ENCODE measurements around the gene GGN. TPM values are rescaled to one million over a fixed set of nuclear protein-coding genes. Genes with fewer than 3 reads are reported as not detected.

The GGN gene
- total and polyA plus RNA-seq, 2 of the 13 experiments (the other 11 are each of a cell fraction or from before 2014, with no cell fraction given), result not detected

DNA sequence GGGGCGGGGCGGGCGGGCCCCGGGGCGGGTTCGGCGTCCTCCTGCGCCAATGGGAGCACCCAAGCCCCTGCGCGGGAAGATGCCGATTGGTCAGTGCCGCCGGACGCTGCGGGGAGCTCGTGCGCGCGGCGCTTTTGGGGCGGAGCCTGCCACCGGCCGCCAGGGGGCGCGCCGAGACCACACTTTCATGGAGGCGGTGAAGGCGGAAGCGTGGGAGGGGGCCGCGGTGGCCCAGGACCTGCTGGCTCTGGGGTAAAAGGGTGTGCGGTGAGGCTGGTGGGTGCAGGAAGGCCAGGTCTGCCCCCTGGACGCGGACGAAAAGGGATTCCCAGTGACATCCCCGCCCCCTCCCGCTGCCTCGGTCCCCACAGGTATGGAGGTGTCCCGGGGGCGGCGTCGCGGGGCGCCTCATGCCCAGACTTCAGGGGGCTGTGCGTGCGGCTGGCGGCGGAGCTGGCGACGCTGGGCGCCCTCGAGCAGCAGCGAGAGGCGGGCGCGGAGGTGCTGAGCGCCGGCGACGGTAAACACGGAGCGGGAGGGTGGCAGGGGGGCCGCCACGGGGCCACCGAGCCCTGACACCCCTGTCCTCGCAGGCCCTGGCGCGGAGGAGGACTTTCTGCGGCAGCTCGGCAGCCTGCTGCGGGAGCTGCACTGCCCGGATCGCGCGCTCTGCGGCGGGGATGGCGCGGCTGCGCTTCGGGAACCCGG, 15.3 kb upstream of the GGN start, which contains the start of gene FAM98C (continued):
- TF ChIP-seq GFI1 (CRISPR knock-in tag; IDR thresholded peaks at IDR 0.05; ENCODE audit: borderline replicate concordance), result peak; percentile 64; the same call in 1 of the 2 replicates
- no peak for TF ChIP-seq MAFG (CRISPR knock-in tag; IDR thresholded peaks at IDR 0.05)
- 0 out of 2 replicates have a peak, but pooled peaks have one; percentile 29 for TF ChIP-seq ZNF510 (CRISPR knock-in tag; IDR thresholded peaks at IDR 0.05; ENCODE audit: low read depth)
- peak; percentile 85 for TF ChIP-seq ZNF724P (CRISPR knock-in tag; IDR thresholded peaks at IDR 0.05; ENCODE audit: borderline replicate concordance)
- TF ChIP-seq TBX2 (CRISPR knock-in tag; IDR thresholded peaks at IDR 0.05; ENCODE audit: borderline replicate concordance), result peak; percentile 93
- no peak for TF ChIP-seq RORA (CRISPR knock-in tag; IDR thresholded peaks at IDR 0.05)
- TF ChIP-seq ZNF274 (CRISPR knock-in tag; IDR thresholded peaks at IDR 0.05), result peak; percentile 29; the same call in 1 of the 2 replicates
- peak; percentile 64; the same call in 1 of the 2 replicates for TF ChIP-seq POLR2G (IDR thresholded peaks at IDR 0.05; ENCODE audit: low read depth, low read length)
- TF ChIP-seq CC2D1A (CRISPR knock-in tag; IDR thresholded peaks at IDR 0.05), result no peak
- TF ChIP-seq HOXA3 (CRISPR knock-in tag; IDR thresholded peaks at IDR 0.05), result peak; percentile 84
- no peak for TF ChIP-seq ZNF24 (IDR thresholded peaks at IDR 0.05)
- no peak for TF ChIP-seq CEBPB (IDR thresholded peaks at IDR 0.05; ENCODE audit: borderline replicate concordance, low read depth, low read length)
- peak; percentile 39 for TF ChIP-seq U2AF1 (optimal IDR thresholded peaks at IDR 0.05; ENCODE audit: low read depth, low read length)
- TF ChIP-seq HNRNPK (IDR thresholded peaks at IDR 0.05; ENCODE audit: low read depth, low read length, poor library complexity, severe bottlenecking), result peak; percentile 58
- TF ChIP-seq U2AF2 (IDR thresholded peaks at IDR 0.05; ENCODE audit: low read depth, low read length), result no peak
- TF ChIP-seq ZNF136 (CRISPR knock-in tag; IDR thresholded peaks at IDR 0.05; ENCODE audit: low read depth), result 0 out of 2 replicates have a peak, but pooled peaks have one; percentile 62
- TF ChIP-seq, protein P1, sequence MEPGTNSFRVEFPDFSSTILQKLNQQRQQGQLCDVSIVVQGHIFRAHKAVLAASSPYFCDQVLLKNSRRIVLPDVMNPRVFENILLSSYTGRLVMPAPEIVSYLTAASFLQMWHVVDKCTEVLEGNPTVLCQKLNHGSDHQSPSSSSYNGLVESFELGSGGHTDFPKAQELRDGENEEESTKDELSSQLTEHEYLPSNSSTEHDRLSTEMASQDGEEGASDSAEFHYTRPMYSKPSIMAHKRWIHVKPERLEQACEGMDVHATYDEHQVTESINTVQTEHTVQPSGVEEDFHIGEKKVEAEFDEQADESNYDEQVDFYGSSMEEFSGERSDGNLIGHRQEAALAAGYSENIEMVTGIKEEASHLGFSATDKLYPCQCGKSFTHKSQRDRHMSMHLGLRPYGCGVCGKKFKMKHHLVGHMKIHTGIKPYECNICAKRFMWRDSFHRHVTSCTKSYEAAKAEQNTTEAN (CRISPR knock-in tag; conservative IDR thresholded peaks at IDR 0.05), result peak; percentile 56; the same call in 1 of the 2 replicates
- TF ChIP-seq ZNF546 (CRISPR knock-in tag; conservative IDR thresholded peaks at IDR 0.05), result peak; percentile 71
- TF ChIP-seq, protein P2, sequence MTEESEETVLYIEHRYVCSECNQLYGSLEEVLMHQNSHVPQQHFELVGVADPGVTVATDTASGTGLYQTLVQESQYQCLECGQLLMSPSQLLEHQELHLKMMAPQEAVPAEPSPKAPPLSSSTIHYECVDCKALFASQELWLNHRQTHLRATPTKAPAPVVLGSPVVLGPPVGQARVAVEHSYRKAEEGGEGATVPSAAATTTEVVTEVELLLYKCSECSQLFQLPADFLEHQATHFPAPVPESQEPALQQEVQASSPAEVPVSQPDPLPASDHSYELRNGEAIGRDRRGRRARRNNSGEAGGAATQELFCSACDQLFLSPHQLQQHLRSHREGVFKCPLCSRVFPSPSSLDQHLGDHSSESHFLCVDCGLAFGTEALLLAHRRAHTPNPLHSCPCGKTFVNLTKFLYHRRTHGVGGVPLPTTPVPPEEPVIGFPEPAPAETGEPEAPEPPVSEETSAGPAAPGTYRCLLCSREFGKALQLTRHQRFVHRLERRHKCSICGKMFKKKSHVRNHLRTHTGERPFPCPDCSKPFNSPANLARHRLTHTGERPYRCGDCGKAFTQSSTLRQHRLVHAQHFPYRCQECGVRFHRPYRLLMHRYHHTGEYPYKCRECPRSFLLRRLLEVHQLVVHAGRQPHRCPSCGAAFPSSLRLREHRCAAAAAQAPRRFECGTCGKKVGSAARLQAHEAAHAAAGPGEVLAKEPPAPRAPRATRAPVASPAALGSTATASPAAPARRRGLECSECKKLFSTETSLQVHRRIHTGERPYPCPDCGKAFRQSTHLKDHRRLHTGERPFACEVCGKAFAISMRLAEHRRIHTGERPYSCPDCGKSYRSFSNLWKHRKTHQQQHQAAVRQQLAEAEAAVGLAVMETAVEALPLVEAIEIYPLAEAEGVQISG (CRISPR knock-in tag; IDR thresholded peaks at IDR 0.05), result peak; percentile 68
- TF ChIP-seq, protein P3, sequence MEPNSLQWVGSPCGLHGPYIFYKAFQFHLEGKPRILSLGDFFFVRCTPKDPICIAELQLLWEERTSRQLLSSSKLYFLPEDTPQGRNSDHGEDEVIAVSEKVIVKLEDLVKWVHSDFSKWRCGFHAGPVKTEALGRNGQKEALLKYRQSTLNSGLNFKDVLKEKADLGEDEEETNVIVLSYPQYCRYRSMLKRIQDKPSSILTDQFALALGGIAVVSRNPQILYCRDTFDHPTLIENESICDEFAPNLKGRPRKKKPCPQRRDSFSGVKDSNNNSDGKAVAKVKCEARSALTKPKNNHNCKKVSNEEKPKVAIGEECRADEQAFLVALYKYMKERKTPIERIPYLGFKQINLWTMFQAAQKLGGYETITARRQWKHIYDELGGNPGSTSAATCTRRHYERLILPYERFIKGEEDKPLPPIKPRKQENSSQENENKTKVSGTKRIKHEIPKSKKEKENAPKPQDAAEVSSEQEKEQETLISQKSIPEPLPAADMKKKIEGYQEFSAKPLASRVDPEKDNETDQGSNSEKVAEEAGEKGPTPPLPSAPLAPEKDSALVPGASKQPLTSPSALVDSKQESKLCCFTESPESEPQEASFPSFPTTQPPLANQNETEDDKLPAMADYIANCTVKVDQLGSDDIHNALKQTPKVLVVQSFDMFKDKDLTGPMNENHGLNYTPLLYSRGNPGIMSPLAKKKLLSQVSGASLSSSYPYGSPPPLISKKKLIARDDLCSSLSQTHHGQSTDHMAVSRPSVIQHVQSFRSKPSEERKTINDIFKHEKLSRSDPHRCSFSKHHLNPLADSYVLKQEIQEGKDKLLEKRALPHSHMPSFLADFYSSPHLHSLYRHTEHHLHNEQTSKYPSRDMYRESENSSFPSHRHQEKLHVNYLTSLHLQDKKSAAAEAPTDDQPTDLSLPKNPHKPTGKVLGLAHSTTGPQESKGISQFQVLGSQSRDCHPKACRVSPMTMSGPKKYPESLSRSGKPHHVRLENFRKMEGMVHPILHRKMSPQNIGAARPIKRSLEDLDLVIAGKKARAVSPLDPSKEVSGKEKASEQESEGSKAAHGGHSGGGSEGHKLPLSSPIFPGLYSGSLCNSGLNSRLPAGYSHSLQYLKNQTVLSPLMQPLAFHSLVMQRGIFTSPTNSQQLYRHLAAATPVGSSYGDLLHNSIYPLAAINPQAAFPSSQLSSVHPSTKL (CRISPR knock-in tag; IDR thresholded peaks at IDR 0.05), result peak; percentile 62; the same call in 1 of the 2 replicates
